Uterus (tissue), 4 donors: ENCODE results near the gene FZD1. TPM values are rescaled to one million over a fixed set of nuclear protein-coding genes. Genes with fewer than 3 reads are reported as not detected.
"Not testable (repeated sequence)": the region's sequence is repeated elsewhere in the genome, so short reads cannot be mapped to it uniquely, and the experiment has no call there.

Experiments used
- DNase-seq, 2 donors: peaks; one replicate each; pipeline ENCODE4 v3.0.0-alpha.2; 2019 to 2020
- H3K27ac ChIP-seq, 2 donors: fragments of 200-600 bp; sonication (generic); 1 replicate in 1 of 2; 2 replicates in 1 of 2; pipeline ENCODE4 v1.5.1; 2016 to 2018
- H3K27me3 ChIP-seq, 2 donors: fragments of 200-600 bp; sonication (generic); one replicate each; pipeline ENCODE4 v1.5.1; 2018 to 2019; ENCODE audit warnings: control low read depth in 1 of 2
- H3K36me3 ChIP-seq, 2 donors: fragments of 200-600 bp; sonication (generic); one replicate each; pipeline ENCODE4 v1.5.1; 2019; ENCODE audit warnings: control low read depth in 1 of 2
- H3K4me1 ChIP-seq, 2 donors: fragments of 200-600 bp; sonication (generic); one replicate each; pipeline ENCODE4 v1.5.1; 2018 to 2019; ENCODE audit warnings: control low read depth in 1 of 2
- H3K4me3 ChIP-seq, 2 donors: fragments of 200-600 bp; sonication (generic); 1 replicate in 1 of 2; 2 replicates in 1 of 2; pipeline ENCODE4 v1.5.1; 2018 to 2019; ENCODE audit warnings: mild to moderate bottlenecking in 1 of 2
- H3K9me3 ChIP-seq, 2 donors: fragments of 200-600 bp; sonication (generic); one replicate each; pipeline ENCODE4 v1.5.1; 2019; ENCODE audit warnings: control low read depth in 1 of 2
- CTCF ChIP-seq, 4 experiments: fragments of 200-600 bp in 2 of 4; fragments of 450-650 bp in 2 of 4; sonication (generic) in 2 of 4; IDR thresholded peaks; one replicate each; pipeline ENCODE4 v1.5.1; 2016 to 2019; ENCODE audit warnings: antibody characterized with exemption in 4 of 4, mild to moderate bottlenecking in 2 of 4, moderate library complexity in 1 of 4
- POLR2A ChIP-seq, 2 donors: fragments of 450-650 bp; IDR thresholded peaks; one replicate each; pipeline ENCODE4 v1.6.1; 2016; ENCODE audit warnings: antibody characterized with exemption in 2 of 2, mild to moderate bottlenecking in 1 of 2, moderate library complexity in 1 of 2
- intact Hi-C: fragments of 100-400 bp; cut with DNase I; formaldehyde crosslinking; loops from one replicate; pipeline ENCODE4 v1.15.1; 2023; ENCODE audit warnings: low total_unique reads
- total RNA-seq, 4 donors: library from RNA; depleted of rRNA in 3 of 4; stranded (reverse); fragments of >200 nt in 3 of 4; gene quantifications; one replicate each; pipeline versions ENCODE4 v1.1.0 to v1.2.4, GENCODE V29; 2014 to 2023
- donor health status: DM: yes; HTN: yes; CAD: no.

The FZD1 gene
- total RNA-seq, 4 donors from 2014 or later, result 5.0 to 39.3 (median 10.2) TPM

- intact Hi-C loops, result no loop called here
- Histone ChIP-seq H3K9me3 (no peaks in the 10 kb centered on the region), H3K27ac (no peak overlapping the region), H3K4me1 (no peaks in the 10 kb centered on the region), H3K4me3 (no peak overlapping the region), H3K27me3 (no peaks in the 10 kb centered on the region), H3K36me3 (no peaks in the 10 kb centered on the region)
- TF ChIP-seq POLR2A (IDR thresholded peaks at IDR 0.05) (no peak), CTCF (IDR thresholded peaks at IDR 0.05) (no peak)
- DNase-seq, result no peak
These were observed 42.0 kb downstream of the FZD1 start for GRCh38 chr7:91306266-91306665.

- Histone ChIP-seq H3K27me3 (no peaks in the 10 kb centered on the region), H3K4me1 (no peaks in the 10 kb centered on the region), H3K4me3 (no peak overlapping the region), H3K36me3 (no peaks in the 10 kb centered on the region), H3K9me3 (no peaks in the 10 kb centered on the region), H3K27ac (no peak overlapping the region)
- intact Hi-C loops, result no loop called here
- DNase-seq, result no peak
- TF ChIP-seq POLR2A (IDR thresholded peaks at IDR 0.05) (no peak), CTCF (IDR thresholded peaks at IDR 0.05) (no peak)
These were observed 43.2 kb downstream of the FZD1 start for GRCh38 chr7:91307467-91307866.

- H3K36me3 ChIP-seq, H3K4me1 ChIP-seq, H3K4me3 ChIP-seq, H3K9me3 ChIP-seq, H3K27ac ChIP-seq, H3K27me3 ChIP-seq, DNase-seq, intact Hi-C loops: not testable (repeated sequence)
These were observed 44.0 kb downstream of the FZD1 start for GRCh38 chr7:91308191-91308590.

GRCh38 chr7:91310830-91311460 lies 46.7 kb downstream of the FZD1 start:
- Histone ChIP-seq H3K4me1 (no peaks in the 10 kb centered on the region), H3K27me3 (no peaks in the 10 kb centered on the region), H3K27ac (peak overlapping the region in 1 of 2 donors; percentile 52), H3K36me3 (no peaks in the 10 kb centered on the region), H3K9me3 (no peaks in the 10 kb centered on the region), H3K4me3 (no peak overlapping the region)
- intact Hi-C loops, result no loop called here
- no peak for TF ChIP-seq CTCF (IDR thresholded peaks at IDR 0.05)
- no peak for TF ChIP-seq POLR2A (IDR thresholded peaks at IDR 0.05)
- peak; percentile 41 to 63 for DNase-seq

- Histone ChIP-seq H3K4me1 (no peaks in the 10 kb centered on the region), H3K36me3 (no peaks in the 10 kb centered on the region), H3K27me3 (no peaks in the 10 kb centered on the region), H3K27ac (no peak overlapping the region), H3K9me3 (no peaks in the 10 kb centered on the region), H3K4me3 (no peak overlapping the region)
- TF ChIP-seq CTCF (IDR thresholded peaks at IDR 0.05) (no peak), POLR2A (IDR thresholded peaks at IDR 0.05) (no peak)
- no peak for DNase-seq
- intact Hi-C loops, result no loop called here
These were observed 47.6 kb downstream of the FZD1 start for GRCh38 chr7:91311839-91312238.

GRCh38 chr7:91313113-91313512 lies 48.9 kb downstream of the FZD1 start:
- DNase-seq, result no peak
- Histone ChIP-seq H3K4me1 (no peaks in the 10 kb centered on the region), H3K27ac (no peak overlapping the region), H3K27me3 (no peaks in the 10 kb centered on the region), H3K36me3 (no peaks in the 10 kb centered on the region), H3K4me3 (no peak overlapping the region), H3K9me3 (no peaks in the 10 kb centered on the region)
- intact Hi-C loops, result no loop called here
- TF ChIP-seq CTCF (IDR thresholded peaks at IDR 0.05), result no peak
- no peak for TF ChIP-seq POLR2A (IDR thresholded peaks at IDR 0.05)
